Superior temporal gyrus (tissue), 1 donor: ENCODE measurements around the gene ACTR1B.
"Not testable (repeated sequence)": the region's sequence is repeated elsewhere in the genome, so short reads cannot be mapped to it uniquely, and the experiment has no call there.

Source experiments
- DNase-seq: peaks from one replicate; pipeline ENCODE4 v3.0.0-alpha.2; 2016; ENCODE audit errors: extremely low spot score

ACTR1B gene

GRCh38 chr2:97663962-97664635, at the start of gene ACTR1B:
Gene ACTR1B (minus strand): TSS chr2:97664044. CDS start chr2:97663890, 154 bp downstream.
- peak; percentile 98 for DNase-seq

DNA sequence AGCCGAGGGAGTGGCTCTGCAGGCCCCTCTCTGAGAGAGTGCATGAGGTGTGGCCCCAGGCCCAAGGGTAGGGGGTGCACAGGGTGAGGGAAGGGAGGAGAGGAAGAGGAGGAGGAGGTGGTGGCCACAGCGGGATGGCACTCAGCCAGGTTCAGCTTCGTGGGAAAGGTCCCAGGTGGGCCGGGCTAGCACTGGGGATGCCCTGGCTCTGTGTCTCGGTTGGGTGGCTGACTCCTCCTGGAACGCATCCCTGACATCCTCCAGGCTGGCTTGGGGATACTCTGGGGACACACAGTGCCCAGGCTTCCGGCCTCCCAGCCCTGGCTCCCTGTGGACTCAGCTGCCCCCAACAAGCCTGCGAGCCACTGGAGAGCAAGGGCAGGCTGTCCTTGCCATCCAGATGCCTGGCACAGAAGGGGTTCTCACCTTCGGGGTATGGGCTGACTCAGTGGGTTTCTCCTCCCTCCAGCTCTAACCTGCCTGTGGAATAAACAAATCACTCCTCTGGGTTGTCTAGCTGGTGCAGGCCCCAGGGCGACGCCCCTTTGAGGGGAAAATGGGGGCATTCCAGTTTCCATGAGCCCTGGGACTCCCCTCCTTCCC, 49.0 kb upstream of the ACTR1B start:
- no peak for DNase-seq

- DNase-seq, result not testable (repeated sequence)
Measured at GRCh38 chr2:97712175-97712574, 48.3 kb upstream of the ACTR1B start.

DNA sequence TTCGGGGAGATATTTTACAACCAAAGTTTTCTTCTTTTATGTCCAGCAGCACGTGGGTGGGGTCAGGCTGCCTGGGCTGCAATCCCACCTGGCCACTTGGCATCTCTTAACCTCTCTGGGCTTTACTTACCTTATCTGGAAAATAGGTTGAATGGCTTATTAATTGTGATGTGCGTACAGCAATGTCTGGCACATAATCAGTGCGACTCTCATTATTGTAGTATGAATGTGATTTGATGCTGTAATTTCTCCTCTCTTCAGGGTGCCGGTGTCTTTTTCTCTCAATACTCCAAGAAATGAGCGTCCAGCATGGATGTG, 47.5 kb upstream of the ACTR1B start:
- DNase-seq, result no peak

- no peak for DNase-seq
Measured at GRCh38 chr2:97708608-97709007, 44.8 kb upstream of the ACTR1B start.

DNA sequence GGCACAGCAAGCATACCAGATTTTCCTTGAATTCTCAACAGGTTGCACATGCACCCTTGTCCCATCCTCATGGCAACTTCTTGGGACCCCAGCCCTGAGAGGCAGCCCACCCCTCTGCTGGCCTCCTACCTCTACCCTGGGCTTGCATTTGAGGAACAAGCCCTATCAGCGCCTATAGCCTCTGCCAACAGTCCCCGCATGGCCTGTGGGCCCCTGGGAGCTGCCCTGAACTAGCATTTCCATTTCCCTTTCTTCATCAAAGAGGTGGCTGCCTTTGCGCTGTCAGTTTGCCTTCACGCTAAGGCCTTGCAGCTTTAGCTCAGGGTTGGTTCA, 44.2 kb upstream of the ACTR1B start:
- no peak for DNase-seq

GRCh38 chr2:97707362-97708047, 43.7 kb upstream of the ACTR1B start:
- DNase-seq, result no peak

DNA sequence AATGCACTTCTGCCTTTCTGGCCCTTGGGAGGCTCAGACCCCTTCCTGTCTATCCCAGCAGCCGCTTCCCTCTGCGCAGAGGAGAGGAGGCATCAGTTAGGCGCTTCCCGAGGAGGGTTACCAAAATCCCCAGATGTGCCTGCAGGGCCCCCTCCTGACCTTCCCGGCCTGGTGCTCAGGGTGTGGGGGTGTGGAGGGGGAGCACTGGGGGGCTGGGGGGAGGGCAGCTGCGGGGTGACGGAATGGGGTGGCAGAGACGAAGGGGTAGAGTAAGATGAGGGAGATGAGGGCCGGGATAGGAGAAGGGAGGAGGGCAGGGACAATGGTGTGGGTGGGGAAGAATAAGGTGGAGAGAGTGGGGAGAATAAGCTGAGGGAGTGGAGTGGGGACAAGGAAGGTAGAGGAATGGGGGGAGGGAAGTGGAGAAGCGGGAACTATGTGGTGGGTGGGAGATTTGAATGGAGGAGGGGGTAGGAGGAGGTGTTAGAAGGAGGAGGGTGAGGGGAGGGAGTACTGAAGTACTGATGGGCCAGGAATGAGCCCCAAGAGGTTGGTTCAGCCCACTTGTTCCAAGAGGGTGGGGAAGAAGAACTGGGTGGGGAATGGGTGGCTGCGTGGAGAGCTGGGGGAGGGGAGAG, 43.0 kb upstream of the ACTR1B start:
- no peak for DNase-seq

- no peak for DNase-seq
Measured at GRCh38 chr2:97706112-97706511, 42.3 kb upstream of the ACTR1B start.

- no peak for DNase-seq
Measured at GRCh38 chr2:97704989-97705388, 41.1 kb upstream of the ACTR1B start.

GRCh38 chr2:97703741-97704140, 39.9 kb upstream of the ACTR1B start:
- no peak for DNase-seq

- DNase-seq, result no peak
Measured at GRCh38 chr2:97702731-97703470, 39.1 kb upstream of the ACTR1B start.

DNA sequence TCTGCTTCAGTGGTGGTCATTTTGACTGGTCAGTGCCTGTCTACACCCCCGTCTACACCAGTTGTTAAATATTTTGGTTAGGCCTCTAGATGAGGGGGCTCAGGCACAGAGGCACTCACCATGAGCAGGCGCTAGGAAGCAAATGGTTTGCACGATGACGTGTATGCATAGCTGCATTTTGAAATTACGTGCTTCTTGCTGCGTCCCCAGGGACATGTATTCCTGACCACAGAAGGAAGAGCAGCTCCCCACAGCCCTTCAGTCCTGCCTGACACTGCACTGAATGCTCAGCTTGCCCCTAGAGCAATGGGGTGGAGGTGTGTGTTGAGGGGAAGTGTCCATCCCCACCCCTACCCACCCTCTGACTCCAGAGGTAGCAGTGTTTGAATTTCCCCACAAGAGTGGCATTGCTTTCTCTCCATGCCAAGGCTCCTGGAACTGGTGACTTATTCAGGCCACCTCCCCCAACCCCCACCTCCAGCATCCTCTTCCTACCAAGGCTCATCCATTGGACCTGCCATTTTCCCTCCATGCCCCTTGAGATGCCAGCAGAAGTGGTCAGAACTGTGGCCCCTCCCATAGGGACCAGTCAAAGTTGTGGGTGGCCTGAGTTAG, 38.1 kb upstream of the ACTR1B start:
- no peak for DNase-seq

GRCh38 chr2:97701186-97701585, 37.3 kb upstream of the ACTR1B start:
- DNase-seq, result no peak

GRCh38 chr2:97699765-97700444, 36.1 kb upstream of the ACTR1B start:
- DNase-seq, result peak; percentile 70

DNA sequence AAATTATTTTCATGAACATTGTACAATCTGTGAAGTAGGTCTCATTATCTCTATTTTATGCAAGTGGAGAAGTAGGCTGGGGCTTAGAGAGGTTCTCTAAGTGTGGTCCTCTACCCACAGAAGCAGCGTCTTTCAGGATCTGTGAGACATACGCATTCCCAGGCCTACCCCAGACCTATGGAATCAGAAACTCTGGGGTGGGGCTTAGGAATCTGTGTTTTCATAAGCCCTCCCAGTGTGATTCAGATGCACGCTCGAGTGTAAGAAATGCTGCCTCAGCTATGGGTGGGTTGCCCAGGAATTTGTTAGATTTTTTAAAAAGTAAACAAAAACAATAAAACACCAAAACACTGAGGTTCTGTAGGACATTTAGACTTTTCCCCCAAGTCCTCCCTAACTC, 34.7 kb upstream of the ACTR1B start:
- no peak for DNase-seq

DNA sequence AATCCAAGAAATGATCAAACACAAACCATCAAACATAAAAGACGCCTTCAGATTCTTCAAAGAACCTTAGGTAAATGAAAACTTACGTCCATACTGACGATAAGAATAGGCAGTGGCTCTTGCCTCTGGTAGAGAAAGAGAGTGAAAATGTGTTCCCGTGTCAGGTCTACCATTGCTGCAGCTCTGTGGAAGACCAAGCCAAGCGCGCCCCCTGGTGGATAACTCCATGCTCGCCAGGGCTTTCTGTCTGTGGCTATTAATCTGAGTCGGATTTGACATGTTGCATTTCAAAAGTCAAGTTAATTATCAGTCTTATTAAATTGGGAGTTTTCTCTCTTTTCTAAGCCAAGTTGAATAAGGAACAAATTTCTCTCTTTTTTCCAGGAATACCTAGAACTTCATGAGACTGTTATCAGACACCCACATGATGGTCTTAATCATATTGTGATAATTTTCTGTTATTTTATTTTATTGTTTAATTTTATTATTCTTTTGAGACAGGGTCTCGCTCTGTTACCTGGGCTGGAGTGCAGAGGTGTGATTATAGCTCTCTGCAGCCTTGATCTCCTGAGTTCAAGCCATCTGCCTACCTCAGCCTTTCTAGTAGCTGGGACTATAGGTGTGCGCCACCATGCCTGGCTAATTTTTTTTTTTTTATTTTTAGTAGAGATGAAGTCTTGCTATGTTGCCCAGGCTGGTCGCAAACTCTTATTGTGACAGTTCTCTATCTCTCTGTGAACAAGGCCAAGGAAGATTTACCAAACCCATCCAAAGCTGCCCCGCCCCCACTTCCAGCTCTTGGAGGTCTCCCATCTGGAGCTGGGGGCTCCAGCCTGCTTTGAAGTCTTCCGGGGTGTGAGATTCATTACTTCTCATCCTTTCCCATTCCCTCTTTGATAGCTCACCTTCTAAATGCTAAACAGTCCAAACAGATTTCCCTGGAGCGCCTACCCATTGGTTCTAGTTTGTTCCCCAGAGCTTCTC, 33.7 kb upstream of the ACTR1B start:
- DNase-seq, result peak; percentile 98

- DNase-seq, result no peak
Measured at GRCh38 chr2:97695744-97696143, 31.9 kb upstream of the ACTR1B start.

DNA sequence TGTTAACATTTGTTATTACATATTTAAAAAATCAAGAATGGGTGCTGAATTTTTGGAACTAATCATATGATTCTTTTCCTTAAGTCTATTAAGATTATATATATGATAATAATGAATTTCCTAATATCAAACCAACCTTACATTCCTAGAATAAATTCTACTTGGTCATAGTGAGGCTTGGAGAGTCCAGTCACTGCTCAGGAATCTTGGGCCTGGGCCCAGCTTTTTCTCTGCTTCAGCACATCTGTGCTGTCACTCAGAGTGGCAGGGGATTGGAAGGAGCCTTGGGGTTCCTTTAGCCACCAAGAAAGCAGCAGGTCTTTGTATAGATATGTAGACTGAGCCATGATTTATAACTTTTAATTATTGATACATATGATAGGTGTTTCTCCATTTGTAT, 29.6 kb upstream of the ACTR1B start:
- DNase-seq, result no peak

DNA sequence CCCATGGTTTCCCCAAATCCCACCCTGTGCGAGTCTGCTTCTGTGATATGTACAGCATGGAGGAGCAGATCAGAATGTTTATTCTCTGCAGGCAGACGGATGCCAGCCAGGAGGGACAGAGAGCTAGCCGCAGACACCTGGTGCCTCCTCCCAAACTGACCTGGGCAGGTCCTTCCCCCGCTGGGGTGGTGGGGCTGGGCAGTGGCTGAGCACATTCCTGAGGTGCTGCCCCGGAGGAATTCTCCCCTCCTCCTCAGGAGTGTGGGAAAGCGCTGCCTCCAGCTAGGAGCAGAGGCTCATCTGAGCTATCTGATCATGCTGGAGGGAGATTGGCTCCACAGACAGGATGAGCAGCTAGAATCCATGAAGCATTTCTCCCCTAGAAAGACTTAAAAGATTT, 27.3 kb upstream of the ACTR1B start:
- no peak for DNase-seq
